D341Med (cell line): Measurements from ENCODE around the gene NR2F1-AS1.
"Not testable (repeated sequence)": the region's sequence is repeated elsewhere in the genome, so short reads cannot be mapped to it uniquely, and the experiment has no call there.

Experiments
- DNase-seq: peaks from one replicate; pipeline ENCODE4 v3.0.0; 2012; ENCODE audit warnings: low spot score

Gene NR2F1-AS1

GRCh38 chr5:93519740-93520139 lies 61.3 kb downstream of the NR2F1-AS1 start:
- DNase-seq = no peak

GRCh38 chr5:93517828-93518227 lies 63.2 kb downstream of the NR2F1-AS1 start:
- DNase-seq = no peak

DNA sequence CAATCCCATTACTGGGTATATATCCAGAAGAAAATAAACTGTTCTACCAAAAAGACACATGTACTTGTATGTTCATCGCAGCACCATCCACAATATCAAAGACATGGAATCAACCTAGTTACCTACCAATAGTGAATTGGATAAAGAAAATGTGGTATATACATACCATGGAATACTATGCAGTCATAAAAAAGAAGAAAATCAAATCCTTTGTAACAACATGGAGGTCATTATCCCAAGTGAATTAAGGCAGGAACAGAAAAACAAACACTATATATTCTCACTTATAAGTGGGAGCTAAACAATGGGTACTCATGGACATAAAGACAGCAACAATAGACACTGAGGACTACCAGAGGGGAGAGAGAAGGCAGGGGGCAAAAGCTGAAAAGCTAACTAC lies 67.7 kb downstream of the NR2F1-AS1 start:
- no peak for DNase-seq

DNA sequence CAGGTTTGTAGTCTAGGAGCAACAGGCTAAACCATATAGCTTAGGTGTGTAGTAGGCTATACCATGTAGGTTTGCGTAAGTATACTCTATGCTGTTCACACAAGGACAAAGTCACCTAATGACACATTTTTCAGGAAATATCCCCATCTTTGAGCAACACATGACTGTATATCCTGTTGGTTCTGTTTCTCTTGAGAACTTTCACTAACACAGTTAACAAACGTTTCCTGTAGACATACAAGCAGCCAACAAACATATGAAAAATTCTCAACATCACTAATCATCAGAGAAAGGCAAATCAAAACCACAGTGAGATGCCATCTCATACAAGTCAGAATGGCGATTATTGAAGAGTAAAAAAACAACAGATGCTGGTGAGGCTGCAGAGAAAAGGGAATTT lies 68.2 kb downstream of the NR2F1-AS1 start:
- no peak for DNase-seq

DNA sequence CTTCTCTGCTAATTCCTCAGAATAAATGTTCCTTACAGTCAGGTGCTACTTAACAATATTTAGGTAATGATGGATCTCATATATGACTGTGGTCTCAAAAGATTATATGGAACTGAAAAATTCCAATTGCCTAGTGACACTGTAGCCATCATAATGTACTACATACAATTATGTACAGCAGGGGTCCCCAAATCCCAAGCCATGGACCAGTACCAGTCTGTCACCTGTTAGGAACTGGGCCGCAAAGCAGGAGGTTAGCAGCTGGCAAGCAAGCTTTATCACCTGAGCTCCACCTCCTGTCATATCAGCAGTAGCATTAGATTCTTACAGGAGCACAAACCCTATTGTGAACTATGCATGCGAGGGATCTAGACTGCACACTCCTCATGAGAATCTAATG lies 69.6 kb downstream of the NR2F1-AS1 start:
- DNase-seq = no peak

DNA sequence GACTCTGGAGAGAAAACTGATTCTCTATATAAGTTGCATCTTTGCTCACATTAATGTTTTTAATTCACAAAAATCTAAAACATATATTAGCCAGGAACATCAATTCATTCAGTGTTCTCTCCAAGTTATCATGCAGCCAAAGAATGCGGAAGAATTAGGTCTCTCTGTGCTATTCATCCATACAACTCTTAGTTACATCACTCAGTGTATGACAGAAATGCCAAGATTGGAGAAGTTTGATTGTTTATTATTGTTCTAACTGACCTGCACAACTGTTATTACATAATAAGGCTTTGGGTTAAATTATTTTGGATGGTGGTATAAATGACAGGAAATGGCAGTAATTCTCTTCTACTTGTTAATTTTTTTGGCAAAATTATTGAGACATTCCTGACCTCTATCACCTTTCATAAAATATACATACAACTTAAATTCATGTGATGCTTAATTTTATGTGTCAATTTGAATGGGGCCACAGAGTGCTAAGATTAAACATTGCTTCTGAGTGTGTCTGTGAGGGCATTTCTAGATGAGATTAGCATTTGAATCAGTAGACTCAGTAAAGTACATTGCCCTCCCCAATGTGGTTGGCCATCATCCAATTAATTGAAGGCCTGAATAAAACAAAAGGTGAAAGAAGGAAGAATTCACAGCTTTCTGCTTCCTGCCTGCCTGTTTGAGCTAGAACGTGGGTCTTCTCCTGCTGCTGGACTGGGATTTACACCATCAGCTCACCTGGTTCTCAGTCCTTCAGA lies 70.2 kb downstream of the NR2F1-AS1 start:
- DNase-seq = no peak

DNA sequence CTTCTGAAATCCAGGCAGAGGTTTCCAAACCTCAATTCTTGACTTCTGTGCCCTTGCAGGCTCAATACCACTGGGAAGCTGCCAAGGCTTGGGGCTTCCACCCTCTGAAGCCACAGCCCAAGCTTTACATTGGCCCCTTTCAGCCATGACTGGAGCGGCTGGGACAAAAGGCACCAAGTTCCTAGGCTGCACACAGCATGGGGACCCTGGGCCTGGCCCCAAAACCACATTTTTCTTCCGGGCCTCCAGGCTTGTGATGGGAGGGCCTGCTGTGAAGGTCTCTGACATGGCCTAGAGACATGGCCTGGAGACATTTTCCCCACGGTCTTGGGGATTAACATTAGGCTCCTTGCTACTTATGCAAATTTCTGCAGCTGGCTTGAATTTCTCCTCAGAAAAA lies 75.5 kb downstream of the NR2F1-AS1 start:
- not testable (repeated sequence) for DNase-seq

DNA sequence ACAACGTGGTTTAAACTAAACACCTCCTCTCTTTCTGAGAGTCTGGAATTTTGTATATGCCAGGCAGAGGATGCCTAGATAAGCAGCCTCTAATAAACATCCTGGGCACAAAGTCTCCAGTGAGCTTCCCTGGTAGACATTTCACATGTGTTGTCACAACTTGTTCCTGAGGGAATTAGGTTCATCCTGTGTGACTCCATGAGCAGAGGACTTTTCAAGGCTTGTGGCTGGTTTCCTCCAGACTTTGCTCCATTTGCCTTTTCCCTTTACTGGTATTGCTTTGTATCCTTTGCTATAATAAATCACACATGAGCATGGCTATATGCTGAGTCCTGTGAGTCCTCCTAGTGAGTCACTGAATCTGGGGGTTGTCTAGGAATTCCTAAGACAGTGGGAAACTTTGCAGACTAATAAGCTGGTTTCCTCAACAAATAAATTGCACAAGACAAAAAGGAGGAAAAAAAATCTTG lies 77.4 kb downstream of the NR2F1-AS1 start:
- no peak for DNase-seq

DNA sequence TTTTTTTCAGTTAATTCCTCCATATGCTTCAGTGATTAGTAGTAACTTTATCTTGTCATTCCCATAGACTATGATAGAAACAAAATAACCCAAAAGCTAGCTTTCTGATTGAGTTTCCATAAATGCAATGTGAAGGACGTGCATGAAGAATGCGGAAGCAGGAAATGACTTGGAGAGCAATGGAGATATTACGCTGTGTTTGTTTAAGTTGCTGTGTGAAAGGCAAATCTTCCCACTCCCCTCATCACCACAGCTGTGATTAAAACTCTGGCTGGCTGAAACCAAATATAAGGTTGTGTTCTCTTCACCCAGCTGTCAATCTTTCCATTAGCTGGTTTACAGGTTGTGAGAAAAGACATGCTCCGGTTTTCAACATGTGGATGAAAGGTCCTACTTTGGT lies 83.9 kb downstream of the NR2F1-AS1 start:
- no peak for DNase-seq

DNA sequence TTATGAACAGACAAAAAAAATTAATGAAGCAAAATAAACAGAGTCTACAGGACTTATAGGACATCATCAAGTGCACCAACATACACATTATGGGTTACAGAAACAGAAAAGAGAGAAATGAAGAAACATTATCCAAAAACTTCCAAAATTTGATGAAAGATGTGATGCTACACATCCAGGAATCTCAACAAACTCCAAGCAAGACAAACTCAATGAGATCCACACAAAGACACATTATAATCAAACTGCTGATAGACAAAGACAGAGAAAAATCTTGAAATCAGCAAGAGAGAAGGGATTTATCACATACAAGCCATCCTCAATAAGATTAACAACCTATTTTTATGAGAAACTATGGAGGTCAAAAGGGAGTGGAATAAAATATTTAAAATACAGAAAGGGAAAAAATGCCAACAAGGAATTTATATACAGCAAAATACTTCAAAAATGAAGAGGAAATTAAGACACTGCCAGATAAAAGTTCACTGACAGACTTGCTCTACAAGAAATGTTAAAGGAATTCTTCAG lies 101.0 kb downstream of the NR2F1-AS1 start:
- DNase-seq = no peak

DNA sequence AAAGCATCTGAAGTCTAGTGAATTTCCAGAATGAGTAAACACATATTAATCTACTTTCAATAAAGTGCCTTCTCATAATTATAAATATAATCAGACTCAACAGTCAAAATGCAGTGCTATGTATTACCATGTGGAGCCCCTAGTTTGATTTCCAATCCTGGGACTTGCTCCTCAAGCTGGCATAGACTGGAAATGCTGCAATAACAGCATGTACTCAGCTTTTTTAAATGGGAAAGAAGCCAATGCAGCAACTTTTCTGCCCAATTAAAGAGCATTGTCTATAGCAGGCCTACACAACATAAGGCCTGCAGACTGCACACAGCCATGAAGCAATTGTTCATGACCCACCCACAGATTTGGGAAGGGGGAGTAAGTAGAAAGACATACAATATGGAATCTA lies 103.2 kb downstream of the NR2F1-AS1 start:
- DNase-seq = no peak

GRCh38 chr5:93476251-93476742 lies 104.7 kb downstream of the NR2F1-AS1 start:
- DNase-seq = no peak

GRCh38 chr5:93462916-93463315 lies 118.1 kb downstream of the NR2F1-AS1 start:
- DNase-seq = no peak

DNA sequence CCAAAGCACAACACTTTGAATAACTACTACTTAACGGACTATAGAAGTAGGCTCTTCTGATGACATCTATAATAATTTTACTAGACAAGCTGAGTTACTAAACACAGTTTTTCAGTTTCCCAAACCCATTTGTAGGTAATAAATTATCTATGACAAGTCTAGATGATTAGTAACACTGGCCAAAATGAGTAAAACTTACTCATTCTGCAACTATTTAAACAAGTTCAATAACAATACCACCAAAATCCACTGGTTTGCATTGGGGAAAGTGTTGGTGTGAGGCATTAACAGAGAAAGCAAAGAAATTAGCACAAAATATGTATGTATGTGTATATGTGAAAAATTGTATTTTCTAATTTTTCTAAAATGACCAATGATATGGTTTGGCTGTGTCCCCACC lies 119.3 kb downstream of the NR2F1-AS1 start:
- no peak for DNase-seq

DNA sequence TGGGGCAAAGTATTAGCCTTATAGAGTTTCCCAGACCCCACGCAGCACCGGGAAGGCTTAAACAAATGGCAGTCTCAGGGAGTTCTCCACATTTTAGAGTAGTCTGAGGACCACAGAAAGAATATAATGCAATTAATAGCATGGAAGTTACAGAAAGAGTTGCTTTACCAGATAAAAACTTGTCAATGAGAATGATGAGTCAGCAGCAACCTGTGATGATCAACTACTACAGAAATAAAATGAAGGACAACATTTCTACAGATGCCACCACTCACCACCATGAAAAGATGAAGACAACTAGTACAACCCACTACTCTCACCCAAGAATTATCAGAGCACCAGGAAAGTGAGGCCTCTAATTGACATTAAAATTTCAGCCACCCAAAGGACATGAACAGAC lies 120.7 kb downstream of the NR2F1-AS1 start:
- DNase-seq = no peak

DNA sequence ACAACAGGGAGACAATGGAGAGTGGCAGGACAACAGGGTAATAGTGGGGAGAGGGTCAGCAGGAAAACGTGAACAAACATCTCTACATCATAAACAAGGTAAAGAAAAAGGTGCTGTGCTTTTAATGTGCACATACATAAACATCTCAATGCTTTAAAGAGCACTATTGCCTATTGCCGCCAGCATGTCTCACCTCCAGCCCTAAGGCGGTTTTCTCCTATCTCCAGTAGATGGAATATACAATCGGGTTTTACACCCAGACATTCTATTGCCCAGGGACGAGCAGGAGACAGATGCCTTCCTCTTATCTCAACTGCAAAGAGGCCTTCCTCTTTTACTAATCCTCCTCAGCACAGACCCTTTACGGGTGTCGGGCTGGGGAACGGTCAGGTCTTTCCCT lies 124.2 kb downstream of the NR2F1-AS1 start:
- DNase-seq = not testable (repeated sequence)

GRCh38 chr5:93454896-93455295 lies 126.1 kb downstream of the NR2F1-AS1 start:
- DNase-seq = no peak

DNA sequence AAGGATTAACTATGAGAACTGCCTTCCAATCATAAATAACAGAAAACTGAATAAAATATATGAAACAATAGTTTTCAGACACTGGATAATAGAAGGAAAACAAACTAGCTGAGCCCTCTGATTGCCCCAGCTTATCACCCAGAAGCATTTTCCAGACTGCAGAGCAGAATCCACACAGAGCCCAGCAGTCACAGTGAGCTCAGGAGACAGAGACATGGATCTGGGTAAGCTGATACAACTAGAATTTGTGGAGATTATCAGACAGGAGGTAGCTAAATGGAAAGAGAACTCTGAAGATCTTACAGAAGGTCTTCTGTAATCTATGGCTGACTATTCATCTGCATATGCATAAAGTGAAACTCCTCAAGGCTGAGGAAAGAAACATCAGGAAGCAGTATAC lies 128.8 kb downstream of the NR2F1-AS1 start:
- no peak for DNase-seq

- DNase-seq = no peak
These were observed 142.9 kb downstream of the NR2F1-AS1 start for GRCh38 chr5:93438124-93438523.

DNA sequence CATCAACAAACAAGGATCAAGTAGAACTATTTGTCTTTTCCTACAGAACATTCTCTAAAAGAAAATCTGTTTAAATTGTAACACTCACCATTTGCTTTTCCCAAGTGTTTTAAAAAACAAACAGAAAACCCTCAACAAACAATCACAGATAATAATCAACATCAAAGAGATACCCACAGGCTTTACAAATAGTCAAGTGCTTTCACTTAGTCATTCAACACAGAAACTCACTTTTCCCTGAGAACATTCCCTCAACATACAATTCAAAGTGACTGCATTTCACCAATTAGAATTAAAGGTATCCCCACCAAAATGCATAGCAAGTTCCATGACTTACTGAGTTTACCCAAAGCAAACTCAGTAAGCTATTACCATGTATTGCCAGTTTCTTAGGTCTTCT lies 144.9 kb downstream of the NR2F1-AS1 start:
- no peak for DNase-seq

DNA sequence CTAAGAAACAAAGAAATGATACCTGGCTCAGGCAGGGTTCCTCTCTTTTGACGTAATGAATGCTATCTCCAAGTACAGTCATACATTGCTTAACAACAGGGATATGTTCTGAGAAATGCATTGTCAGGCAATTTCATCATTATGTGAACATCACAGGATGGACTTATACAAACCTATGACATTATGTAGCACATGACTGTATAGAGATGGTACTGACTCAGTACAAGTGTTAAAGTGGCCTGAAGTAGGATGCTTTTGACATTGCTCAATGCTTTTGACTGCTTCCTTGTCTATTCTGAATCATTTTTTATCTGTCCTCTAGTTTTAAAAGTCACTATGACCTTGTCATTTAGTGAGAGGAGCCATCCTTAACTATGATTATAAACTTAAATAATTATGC lies 147.6 kb downstream of the NR2F1-AS1 start:
- no peak for DNase-seq

DNA sequence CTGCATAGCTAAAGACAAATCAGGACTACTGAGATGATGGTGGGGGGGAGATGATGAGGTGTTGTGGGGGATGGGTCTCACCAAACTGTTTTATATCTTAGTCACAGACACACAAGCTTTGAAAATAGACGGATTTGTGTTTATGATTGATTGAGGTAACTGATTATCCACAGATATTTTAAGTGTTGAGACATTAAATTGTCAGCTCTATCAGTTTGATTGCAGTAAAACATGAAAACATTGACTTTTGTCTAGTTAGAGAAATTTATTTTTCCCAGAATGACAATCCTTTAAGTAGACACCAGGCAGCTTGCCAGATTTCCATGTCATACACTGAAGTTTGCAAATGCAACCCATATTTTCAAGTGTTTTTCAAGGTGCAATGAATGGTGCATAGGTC lies 149.8 kb downstream of the NR2F1-AS1 start:
- no peak for DNase-seq

GRCh38 chr5:93430673-93431199 lies 150.3 kb downstream of the NR2F1-AS1 start:
- no peak for DNase-seq

- DNase-seq = no peak
These were observed 150.9 kb downstream of the NR2F1-AS1 start for GRCh38 chr5:93430118-93430517.
